NCI-H460 (cell line): ENCODE data around the gene FBRSL1. TPM values are rescaled to one million over a fixed set of nuclear protein-coding genes. Genes with fewer than 3 reads are reported as not detected.

Experiments used
- DNase-seq: peaks from one replicate; pipeline ENCODE4 v3.0.0-alpha.2; 2016; ENCODE audit warnings: low read depth; ENCODE audit errors: extremely low read depth
- total RNA-seq: library from RNA; depleted of rRNA; stranded (reverse); fragments of >200 nt; shearing (Covaris generic); gene quantifications from 2 replicates; pipeline ENCODE4 v1.2.3, GENCODE V29; 2014

The FBRSL1 gene
- total RNA-seq, 1 experiment from 2014 or later: 18.2 TPM

DNA sequence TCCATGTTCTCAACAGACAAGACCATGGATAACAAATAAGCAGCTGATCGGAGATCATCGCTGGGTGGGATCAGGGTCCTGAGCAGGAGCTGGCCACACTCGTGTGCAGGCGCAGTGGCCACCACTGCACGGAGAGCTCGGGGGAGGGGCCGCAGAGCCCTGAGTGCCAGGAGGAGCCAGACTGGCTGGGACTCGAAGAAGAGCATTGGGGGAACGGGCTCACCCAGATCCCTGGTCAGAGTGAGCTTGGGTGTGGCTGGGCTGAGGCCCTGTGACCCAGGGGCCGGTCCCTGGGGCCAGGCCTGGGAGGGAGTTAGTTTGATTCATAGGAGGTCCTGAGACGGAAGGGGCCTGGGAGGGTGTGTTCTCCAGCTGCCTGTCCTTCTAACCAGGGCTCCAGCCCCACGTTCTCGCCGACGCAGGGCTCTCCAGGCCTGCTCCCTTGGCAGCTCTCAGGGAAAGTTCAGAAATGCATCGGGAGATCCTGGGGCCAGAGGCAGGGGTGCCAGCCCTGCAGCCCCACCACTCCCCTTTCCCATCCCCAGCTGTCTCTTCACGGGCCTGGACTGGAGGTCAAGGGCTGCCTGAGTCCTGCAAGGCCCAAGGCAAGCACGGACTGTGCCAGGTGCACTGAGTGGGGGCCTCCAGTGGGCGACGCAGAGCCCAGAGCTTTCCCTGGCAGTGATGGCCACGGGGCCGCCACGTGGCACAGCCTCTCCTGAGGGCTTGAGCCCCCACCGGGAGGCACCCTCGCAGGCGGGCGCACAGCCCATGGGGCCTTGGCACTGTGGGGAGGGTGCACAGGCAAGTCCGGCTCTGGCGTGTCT, 48.1 kb downstream of the FBRSL1 start:
- no peak for DNase-seq

DNA sequence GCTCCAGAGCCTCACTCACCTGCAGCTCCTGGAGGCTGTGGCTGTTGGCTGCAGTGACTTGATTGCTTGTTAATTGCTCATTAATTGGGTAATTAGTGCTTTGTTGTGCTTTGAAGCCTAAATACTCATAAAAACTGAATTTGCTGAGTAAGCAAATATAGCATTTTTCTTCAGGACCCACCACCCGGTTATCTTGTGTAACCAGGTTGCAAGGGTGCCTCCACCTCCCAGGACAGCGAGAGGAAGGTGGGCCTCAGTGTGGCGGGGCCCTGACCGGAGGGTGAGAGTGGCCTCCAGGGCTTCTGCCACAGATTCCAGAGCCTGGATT, 48.7 kb downstream of the FBRSL1 start:
- no peak for DNase-seq

DNA sequence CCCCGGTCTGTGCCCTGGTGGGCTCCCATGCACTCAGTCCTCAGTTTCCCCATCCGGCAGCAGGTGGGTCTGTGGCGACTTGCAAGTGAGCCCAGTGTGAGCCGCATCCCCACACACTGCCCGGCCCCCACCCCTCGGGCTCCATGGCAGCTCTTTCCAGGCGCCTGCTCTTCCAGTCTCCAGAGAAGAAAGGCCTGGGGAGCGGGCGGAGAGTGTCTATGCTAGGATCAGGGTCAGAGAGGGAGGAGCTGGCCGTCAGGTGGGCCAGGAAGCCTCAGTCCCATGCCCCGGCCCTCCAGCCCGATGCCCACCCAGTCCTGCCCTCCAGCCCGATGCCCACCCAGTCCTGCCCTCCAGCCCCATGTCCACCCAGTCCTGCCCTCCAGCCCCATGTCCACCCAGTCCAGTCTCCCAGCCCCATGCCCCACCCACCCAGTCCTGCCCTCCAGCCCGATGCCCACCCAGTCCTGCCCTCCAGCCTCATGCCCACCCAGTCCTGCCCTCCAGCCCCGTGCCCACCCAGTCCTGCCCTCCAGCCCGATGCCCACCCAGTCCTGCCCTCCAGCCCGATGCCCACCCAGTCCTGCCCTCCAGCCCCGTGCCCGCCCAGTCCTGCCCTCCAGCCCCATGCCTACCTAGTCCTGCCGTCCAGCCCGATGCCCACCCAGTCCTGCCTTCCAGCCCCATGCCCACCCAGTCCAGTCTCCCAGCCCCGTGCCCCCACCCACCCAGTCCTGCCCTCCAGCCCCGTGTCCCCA, 49.2 kb downstream of the FBRSL1 start:
- no peak for DNase-seq

DNA sequence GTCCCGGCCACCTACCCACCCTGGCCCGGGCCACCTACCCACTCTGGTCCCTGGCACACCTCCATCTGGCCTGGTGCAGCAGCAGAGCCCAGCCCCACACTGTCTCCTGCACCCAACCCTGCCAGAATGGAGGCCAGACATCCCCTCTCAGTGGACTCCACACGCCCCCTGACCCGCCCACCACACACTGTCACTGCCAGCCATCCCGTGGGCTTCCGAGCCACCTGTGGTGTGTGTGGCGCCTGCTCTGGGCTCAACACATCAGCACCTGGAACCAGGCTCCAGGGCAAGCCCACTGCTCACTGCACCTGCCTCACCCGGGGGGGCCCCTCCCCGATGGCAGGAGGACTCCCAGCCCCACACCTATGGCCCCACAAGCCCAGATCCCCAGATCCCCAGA, 50.5 kb downstream of the FBRSL1 start:
- DNase-seq: no peak

DNA sequence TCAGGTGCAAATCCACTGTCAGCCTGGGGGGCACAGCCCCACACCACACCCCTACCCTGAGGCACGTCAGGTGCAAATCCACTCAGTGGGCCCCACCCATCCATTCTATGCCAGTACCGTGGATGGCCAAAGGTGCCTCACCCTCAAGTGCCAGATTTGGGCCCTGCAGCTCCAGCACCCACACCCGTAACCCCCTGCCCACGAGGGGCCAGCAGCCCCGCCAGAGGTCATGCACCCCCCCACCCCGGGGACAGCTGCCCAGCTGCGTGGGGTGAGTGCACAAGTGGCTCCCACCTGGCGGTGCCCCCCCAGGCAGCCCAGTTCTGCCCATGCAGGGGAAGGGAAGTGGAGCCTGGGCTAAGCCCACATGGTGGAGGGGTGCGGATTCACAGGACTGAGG, 51.2 kb downstream of the FBRSL1 start:
- no peak for DNase-seq

DNA sequence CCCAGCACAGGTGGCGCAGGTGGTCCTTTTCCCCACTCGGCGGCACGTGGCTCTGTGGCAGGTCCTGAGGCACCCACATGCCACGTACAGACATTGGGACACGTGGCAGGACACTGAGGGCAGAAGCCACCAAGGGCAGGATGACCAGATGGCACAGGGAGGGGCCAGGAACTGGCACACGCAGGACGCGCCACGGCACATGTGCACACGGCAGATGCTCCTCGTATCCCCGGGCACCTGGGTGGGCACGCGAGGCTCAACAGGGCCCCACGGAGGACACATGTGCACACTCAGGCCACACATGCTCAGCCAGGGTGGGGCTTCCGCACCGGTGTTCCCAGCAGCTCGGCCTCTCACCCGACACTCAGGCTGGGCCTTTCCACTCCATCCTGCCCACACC, 52.0 kb downstream of the FBRSL1 start:
- no peak for DNase-seq

DNA sequence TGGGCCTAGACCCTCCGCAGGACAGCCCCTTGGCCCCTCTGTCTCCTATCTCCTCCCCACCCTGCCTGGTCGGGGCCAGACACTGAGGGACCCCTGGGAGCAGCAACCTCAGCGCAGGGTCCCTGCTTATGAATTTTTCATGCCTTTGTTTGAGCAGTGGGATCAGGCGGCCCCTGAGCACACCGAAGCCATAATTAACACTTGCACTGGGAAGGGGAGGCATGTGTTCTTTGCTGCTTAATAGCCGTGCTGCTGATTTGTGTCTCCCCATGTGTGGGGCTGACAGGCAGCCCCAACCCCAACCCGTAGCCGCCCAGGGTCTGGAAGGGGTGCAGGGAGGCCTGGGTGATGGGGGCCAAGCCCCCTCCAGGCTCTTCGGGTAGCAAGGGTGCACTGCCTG, 52.7 kb downstream of the FBRSL1 start:
- no peak for DNase-seq

DNA sequence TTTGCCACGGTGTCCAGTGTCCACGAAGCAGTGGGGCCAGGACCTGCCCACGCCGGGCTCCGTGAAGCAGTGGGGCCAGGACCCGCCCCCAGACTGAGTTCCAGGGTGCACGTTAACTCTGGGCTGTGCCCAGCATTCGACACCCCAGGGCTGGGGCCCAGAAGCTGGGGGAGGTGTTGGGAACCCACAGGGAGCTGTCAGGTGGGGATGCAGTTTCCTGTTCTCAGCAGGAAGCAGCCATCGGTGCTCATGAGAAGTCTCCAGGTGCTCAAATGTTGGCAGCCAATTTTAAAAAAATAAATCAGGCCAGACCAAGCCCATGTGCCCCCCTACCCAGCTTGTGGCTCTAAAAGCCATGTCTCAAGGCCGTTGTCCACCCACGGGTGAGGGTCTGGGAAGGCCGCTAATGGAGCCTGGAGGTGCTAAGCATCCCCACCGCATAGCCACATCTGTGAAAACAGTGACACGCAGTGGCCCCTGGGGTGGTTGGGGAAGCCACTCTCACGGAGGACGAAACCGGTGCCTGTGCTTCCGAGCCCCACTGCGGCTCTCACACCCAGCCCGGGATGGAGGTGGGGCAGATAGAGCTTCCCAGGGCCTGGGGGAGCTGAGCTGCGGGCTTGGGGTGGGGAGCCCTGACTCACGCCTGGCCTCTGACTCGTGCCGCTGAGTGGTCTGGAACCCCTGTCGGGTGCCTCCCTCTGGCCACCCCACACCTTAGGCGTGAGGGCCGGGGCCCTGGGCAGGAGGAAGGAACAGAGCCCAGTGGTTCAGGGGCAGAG, 53.5 kb downstream of the FBRSL1 start:
- no peak for DNase-seq

DNA sequence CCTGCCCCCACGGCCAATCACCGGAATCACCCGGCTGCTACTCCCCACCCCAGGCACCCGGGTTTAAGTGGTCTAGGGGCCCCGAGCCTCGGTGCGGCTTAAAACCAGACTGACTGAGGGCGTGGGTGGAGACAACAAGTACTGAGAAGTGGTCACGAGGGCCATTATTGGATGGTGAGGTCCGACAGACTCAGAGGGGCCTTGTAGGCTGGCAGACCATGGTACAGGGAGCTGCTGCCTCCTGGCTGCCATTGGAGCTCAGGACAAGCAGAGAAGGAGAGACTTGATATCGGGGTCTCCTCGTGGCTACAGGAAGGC, 54.1 kb downstream of the FBRSL1 start:
- DNase-seq: no peak

DNA sequence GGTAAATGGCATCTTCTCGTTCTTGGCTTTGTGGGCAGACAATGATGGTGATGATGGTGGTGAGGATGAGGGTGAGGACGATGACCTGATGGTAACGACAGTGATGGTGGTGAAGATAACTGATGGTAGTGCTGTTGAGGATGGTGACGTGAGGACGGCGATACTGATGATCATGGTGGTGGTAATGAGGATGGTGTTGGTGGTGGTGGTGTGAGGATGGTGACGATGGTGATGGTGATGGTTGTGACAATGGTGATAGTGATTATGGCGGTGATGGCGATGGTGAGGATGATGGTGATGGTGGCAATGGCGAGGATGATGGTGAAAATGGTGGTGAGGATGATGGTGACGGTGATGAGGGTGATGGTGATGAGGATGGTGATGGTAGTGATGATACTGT, 54.5 kb downstream of the FBRSL1 start:
- no peak for DNase-seq

DNA sequence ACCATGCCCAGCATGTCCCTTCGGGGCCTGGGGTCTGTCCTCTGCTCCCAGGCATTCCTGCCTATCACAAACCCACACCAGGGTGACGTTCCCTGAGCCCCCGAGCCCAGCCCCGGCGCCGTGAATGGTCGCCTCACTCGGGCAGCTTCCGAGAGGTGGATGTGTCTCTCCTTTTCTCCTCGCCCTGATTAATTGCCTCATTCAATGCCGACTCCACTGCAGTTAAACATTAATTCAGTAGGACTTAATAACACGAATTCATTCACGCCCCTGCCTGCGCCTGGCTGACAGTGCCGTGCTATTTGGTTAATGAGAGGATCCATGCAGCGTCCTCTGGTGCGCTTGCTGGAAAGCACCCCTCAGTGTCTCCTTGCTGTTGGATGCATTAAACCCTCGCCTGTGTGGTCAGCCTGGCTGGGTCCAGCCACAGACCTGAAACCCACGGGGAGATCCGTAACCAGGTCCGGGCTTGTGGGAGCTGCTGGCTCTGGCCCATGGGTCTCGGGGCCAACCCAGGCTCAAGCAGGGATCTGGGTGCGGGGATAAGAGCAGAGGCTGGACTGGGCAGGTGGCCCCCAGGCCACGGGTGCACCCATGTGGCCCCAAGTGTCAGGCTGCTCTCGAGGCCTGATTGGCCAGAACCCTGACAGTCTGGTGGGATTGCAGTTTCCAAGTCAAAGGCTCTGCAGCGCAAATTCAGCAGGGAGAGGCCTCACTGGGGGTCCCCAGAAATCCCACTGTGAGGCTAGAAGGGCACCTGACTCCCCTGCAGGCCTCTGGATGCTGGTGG, 55.4 kb downstream of the FBRSL1 start:
- no peak for DNase-seq

DNA sequence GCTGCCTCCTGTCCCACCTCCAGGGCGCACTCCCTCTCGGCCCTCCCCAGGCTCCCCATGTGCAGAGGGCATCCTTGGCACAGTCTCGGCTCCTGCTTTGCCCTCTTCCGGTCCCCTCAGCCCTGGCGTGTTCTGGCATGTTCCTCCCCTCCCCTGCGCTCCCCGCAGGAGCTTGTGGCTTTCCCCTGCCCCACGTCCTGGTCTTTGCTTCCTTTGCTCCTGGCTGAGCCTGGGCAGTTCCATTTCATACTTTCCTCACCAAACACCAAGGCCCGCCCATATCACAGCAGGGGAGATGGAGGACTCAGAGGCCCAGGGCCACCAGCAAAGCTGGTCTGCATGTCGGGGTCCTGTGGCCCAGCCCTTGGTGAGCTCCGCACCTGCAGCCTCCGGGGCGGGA, 56.0 kb downstream of the FBRSL1 start:
- DNase-seq: no peak

DNA sequence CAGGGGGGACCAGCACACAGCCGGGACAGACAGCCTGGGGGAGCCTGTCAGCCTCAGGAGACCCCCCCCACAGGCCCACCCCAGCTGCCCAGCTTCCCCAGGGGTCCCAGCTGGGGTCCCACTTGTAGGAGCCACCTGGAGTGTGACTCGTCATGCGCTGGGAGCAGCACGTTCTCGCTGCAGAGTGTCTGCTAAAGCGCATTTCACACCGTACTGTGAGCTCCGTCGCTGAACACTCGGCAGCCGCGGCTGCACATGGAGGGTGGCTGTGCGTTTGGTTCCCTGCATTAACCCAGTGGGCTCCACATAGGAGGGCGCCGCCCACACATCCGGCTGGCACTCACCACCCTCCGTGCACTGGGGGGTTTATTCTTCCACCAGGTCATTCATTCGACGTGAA, 56.7 kb downstream of the FBRSL1 start:
- no peak for DNase-seq

DNA sequence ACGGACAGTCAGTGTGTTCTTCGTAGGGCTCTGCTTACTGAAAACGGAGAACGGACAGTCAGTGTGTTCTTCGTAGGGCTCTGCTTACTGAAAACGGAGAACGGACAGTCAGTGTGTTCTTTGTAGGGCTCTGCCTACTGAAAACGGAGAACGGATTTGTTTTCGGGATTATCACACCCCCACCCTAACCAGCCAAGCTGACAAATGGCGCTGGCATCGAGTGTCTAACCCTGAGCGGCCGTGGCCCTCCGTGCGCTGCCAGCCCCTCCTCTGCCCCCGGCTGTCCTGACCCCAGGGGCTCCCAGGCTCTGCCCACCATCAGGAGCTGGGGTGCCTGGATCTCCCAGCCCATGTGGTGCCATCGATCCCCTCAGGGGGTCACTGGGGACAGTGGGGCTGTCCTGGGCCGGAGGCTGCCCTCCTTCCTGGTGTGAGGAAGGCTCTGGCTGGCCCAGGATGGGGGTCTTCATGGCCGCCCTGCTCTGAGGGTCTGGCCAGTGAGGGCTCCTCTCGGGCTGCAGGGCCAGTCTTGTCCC, 57.3 kb downstream of the FBRSL1 start:
- DNase-seq: no peak

DNA sequence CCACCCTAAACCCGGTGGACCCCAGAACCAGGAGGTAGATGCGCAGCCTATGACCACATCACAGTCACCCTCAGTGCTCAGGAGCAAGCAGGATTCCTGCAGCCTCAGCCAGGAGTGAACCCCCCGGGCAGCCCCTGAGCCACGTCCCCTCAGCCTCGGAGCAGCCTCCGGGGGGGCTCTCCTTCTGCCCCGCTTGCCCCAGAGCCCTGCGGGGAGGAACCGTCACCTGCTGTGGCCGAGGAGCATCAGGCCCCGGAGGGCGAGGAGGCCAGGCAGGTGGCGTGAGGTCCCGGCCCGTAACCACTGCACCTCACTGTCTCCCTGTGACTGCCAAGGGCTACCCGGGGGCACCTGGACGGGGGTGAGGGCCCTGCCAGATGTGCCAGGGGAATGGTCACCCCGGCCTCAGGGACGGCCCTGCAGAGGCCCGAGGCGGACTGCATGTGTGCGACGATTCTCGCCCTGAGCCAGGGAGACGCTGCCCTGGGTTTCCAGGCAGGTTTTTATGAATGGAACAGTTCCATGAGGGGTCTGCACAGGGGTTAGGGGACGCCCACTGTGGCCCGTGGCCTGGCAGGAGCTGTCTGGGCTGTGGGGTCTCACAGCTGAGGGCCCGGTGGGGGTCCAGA, 58.6 kb downstream of the FBRSL1 start:
- DNase-seq: no peak

DNA sequence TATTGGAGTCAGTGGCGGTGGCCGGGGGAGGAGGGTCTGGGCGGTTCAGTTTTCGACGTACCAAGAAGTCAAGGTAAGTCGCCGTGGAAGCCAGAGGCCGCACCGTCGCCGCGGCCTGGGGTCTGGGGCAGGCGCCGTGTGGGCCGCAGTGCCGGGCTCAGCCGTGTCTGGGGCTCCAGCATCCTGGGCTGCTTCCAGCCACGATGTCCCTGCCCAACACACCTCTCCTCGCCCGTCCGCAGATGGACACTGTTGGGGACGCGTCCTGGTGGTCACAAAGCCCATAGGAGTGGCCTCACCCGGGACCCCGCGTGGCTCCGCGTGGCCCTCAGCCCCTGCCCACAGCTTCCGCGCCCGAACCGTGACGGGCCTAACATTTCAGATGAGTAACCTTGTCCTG, 59.1 kb downstream of the FBRSL1 start:
- no peak for DNase-seq

DNA sequence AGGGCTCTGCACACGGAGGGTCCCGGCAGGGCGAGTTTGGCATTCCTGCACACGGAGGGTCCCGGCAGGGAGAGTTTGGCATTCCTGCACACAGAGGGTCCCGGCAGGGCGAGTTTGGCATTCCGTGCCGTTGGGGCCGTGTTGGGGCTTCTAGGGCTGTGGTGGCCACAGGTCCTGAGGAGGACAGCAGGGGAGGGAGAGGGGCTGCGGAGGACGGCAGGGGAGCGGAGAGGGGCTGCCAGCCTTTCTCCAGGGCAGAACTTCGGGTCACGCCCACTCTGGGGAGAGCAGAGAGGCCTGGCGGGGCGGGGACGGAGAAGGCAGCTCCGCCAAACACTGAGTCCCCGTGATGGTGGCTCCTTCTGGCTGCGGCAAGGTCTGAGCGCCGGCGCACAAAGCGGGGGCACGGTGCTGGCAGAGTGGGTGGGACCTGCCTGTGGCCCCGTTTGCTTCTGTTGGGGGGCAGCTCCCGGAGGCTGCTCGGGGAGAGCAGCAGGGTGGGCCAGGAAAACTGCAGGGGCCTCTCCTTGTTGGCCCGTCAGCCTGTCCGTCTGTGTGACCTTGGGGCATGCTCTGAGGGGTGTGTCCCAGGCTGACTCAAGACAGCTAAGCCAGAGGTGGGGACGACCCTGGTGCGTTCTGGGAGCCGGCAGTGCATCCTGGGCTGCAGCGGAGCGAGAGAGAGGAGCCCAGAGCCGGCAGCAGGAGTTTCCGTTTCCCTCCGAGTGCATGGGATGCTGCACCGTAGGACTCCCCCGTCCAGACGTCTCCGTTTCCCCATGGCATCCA, 60.3 kb downstream of the FBRSL1 start:
- no peak for DNase-seq

DNA sequence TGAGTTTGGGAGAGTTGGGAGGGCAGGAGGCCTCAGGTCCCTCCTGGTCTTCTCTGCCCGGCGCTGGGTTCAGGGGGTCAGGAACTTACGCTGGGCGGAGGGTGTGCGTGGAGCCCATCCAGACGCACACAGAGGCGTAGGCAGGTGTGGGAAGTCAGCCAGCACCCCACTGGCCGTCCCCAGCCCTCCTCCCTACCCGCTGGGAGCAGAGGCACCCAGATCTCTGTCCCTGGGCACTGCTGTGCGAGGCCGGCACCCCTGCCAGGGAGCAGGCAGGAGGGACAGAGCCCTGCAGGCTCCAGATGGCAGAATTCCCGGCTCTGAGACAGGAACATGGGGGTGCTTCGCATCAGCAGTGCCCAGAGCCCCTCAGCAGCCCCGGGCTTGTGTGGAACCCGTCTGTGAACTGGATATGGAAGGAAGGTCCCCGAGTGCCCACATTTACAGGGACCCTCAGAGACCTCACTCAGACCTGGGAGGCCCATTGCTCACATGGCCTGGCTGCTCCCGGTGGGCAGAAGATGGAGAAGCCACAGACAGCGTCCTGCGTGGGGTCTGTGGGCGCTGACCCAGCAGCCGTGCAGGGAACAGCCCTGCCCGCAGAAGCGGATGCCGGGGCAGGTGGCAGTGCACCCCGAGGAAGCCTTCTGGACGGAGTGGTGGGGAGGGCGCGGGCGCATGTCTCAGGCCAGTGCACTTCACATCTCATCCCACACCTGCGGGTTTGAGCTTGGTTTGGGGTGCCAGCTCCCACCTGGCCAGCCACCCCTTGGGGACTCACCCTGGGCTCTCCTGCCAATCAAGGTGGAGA, 61.1 kb downstream of the FBRSL1 start:
- no peak for DNase-seq

DNA sequence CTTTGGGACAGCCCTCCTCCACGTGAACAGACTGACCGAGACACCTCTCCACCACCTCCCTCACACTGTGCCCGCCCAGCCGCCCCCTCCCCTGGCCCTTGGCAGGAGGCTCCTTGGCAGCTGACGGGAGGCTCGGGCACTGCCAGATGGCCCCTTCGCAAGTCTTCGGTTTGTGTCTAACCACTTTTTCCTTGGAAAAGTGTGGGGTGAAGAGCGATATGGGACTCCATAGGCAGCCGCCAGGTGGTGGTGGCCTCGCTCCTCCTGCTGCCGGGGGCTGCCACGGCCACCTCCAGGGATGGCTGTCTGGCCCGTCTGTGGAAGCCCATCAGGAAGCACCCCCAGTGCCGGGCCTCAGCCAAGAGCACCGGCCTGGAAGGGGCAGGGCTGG, 61.7 kb downstream of the FBRSL1 start:
- DNase-seq: no peak
